WTC11 (cell line): ENCODE results near the gene VEPH1. TPM values are rescaled to one million over a fixed set of nuclear protein-coding genes. Genes with fewer than 3 reads are reported as not detected.

Experiments
- ATAC-seq: fragments of 200-7000 bp; cut with Tn5 transposase; 2 replicates; pipeline ENCODE4 v1.10.0; 2021; ENCODE audit warnings: mild to moderate bottlenecking, moderate library complexity
- CTCF ChIA-PET: fragments of 300-600 bp; sonication (Branson Sonifier 250); formaldehyde crosslinking; loops from one replicate; lab custom pipeline; 2021; ENCODE audit warnings: antibody characterized with exemption; lab: Charles Lee
- POLR2A ChIA-PET: fragments of 350-600 bp; sonication (Branson Sonifier 250); formaldehyde crosslinking; loops from one replicate; lab custom pipeline; 2021; ENCODE audit warnings: antibody characterized with exemption; lab: Charles Lee
- DNase-seq: peaks from one replicate; pipeline ENCODE4 v3.0.0; 2021; ENCODE audit warnings: low spot score
- H3K27ac Mint-ChIP-seq: 2 replicates; pipeline ENCODE4 v1.8.0; 2021; ENCODE audit warnings: mixed read lengths
- H3K27me3 Mint-ChIP-seq: 2 replicates; pipeline ENCODE4 v1.8.0; 2021; ENCODE audit warnings: low read depth, mild to moderate bottlenecking, moderate library complexity, mixed read lengths
- H3K36me3 Mint-ChIP-seq: 2 replicates; pipeline ENCODE4 v1.8.0; 2021; ENCODE audit warnings: mixed read lengths
- H3K4me1 Mint-ChIP-seq: 2 replicates; pipeline ENCODE4 v1.8.0; 2022; ENCODE audit warnings: mixed read lengths
- H3K4me3 Mint-ChIP-seq: 2 replicates; pipeline ENCODE4 v1.8.0; 2021; ENCODE audit warnings: mild to moderate bottlenecking, moderate library complexity, mixed read lengths
- H3K9me3 Mint-ChIP-seq: 2 replicates; pipeline ENCODE4 v1.8.0; 2021; ENCODE audit warnings: mixed read lengths
- ETV6 ChIP-seq: sonication (generic); formaldehyde crosslinking; IDR thresholded peaks from 2 replicates; pipeline ENCODE4 v1.8.1; 2022; ENCODE audit warnings: mild to moderate bottlenecking, missing genetic modification reagents
- FOXJ3 ChIP-seq: sonication (generic); formaldehyde crosslinking; IDR thresholded peaks from 2 replicates; pipeline ENCODE4 v1.9.0; 2021; ENCODE audit warnings: missing genetic modification reagents, mild to moderate bottlenecking, borderline replicate concordance
- GTF2I ChIP-seq: fragments of 250-450 bp; sonication (Bioruptor Pico); conservative IDR thresholded peaks from 2 replicates; pipeline ENCODE4 v1.4.0; 2021; ENCODE audit warnings: mild to moderate bottlenecking
- HMGA2 ChIP-seq: fragments of 250-450 bp; sonication (Bioruptor Pico); IDR thresholded peaks from 2 replicates; pipeline ENCODE4 v1.4.0; 2021; ENCODE audit warnings: mild to moderate bottlenecking, moderate library complexity
- JUN ChIP-seq: sonication (generic); formaldehyde crosslinking; IDR thresholded peaks from 2 replicates; pipeline ENCODE4 v1.8.0; 2023; ENCODE audit warnings: mild to moderate bottlenecking, missing genetic modification reagents
- NR2C2 ChIP-seq: sonication (generic); formaldehyde crosslinking; IDR thresholded peaks from 2 replicates; pipeline ENCODE4 v1.8.0; 2022; ENCODE audit warnings: mild to moderate bottlenecking, missing genetic modification reagents
- RELA ChIP-seq: sonication (generic); formaldehyde crosslinking; IDR thresholded peaks from 2 replicates; pipeline ENCODE4 v1.8.1; 2022; ENCODE audit warnings: missing genetic modification reagents, mild to moderate bottlenecking, borderline replicate concordance
- SMAD3 ChIP-seq: sonication (generic); formaldehyde crosslinking; IDR thresholded peaks from 2 replicates; pipeline ENCODE4 v1.8.0; 2022; ENCODE audit warnings: missing genetic modification reagents, mild to moderate bottlenecking, borderline replicate concordance
- TEAD4 ChIP-seq: sonication (generic); formaldehyde crosslinking; IDR thresholded peaks from 2 replicates; pipeline ENCODE4 v1.8.0; 2022; ENCODE audit warnings: mild to moderate bottlenecking, missing genetic modification reagents
- ZNF138 ChIP-seq: sonication (generic); formaldehyde crosslinking; conservative IDR thresholded peaks from 2 replicates; pipeline ENCODE4 v1.8.1; 2022; ENCODE audit warnings: mild to moderate bottlenecking, moderate library complexity, missing genetic modification reagents
- ZNF219 ChIP-seq: sonication (generic); formaldehyde crosslinking; IDR thresholded peaks from 2 replicates; pipeline ENCODE4 v1.8.0; 2023; ENCODE audit warnings: missing genetic modification reagents, mild to moderate bottlenecking, borderline replicate concordance
- ZNF396 ChIP-seq: fragments of 250-450 bp; sonication (Bioruptor Pico); IDR thresholded peaks from 2 replicates; pipeline ENCODE4 v1.8.0; 2021; ENCODE audit warnings: mild to moderate bottlenecking, moderate library complexity, borderline replicate concordance
- total RNA-seq: library from RNA; stranded (reverse); gene quantifications from 3 replicates; pipeline ENCODE4 v1.2.3, GENCODE V29; 2021
- TF ChIP-seq, protein P1 (sequence below): sonication (generic); formaldehyde crosslinking; IDR thresholded peaks from 2 replicates; pipeline ENCODE4 v1.8.1; 2022; ENCODE audit warnings: missing genetic modification reagents, borderline replicate concordance
- TF ChIP-seq, protein P2 (sequence below): sonication (generic); formaldehyde crosslinking; IDR thresholded peaks from 2 replicates; pipeline ENCODE4 v1.8.0; 2023; ENCODE audit warnings: mild to moderate bottlenecking, missing genetic modification reagents
- TF ChIP-seq, protein P3 (sequence below): fragments of 250-450 bp; sonication (Bioruptor Pico); IDR thresholded peaks from 2 replicates; pipeline ENCODE4 v1.9.0; 2021; ENCODE audit warnings: mild to moderate bottlenecking
- TF ChIP-seq, protein P4 (sequence below): sonication (generic); formaldehyde crosslinking; IDR thresholded peaks from 2 replicates; pipeline ENCODE4 v1.8.0; 2022; ENCODE audit warnings: mild to moderate bottlenecking, missing genetic modification reagents
- TF ChIP-seq, protein P5 (sequence below): sonication (generic); formaldehyde crosslinking; IDR thresholded peaks from 2 replicates; pipeline ENCODE4 v1.8.1; 2022; ENCODE audit warnings: low read depth, missing genetic modification reagents, borderline replicate concordance

Gene VEPH1
- total RNA-seq, 1 experiment from 2014 or later, result 10.8 TPM

DNA sequence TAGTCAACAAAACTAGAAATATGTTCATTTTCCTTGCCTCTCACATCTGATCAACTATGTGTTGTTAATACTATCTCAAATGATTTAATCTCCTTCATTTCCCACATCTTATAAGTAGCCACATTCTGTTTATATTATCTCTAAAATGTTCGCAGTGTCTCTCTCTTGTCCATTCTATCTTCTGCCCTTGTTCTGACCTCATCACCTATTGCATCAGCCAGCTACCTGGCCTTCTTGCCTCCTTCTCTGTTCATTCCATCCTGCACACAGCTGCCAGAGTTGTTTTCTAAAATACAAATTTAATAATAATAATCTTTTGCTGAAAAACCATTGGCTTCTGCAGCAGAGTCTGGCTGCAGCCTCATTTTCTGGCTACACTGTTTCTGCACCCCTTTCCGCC is 267.9 kb downstream of the VEPH1 start:
- no peaks in the 10 kb centered on the region for H3K9me3 Mint-ChIP-seq
- CTCF ChIA-PET, result interaction anchor here (1.4 kb wide), 1 partner anchor 75 kb away, joined by 3 read pairs; no protein-coding TSS in a partner anchor
- H3K4me1 Mint-ChIP-seq, result no peaks in the 10 kb centered on the region
- no peaks in the 10 kb centered on the region for H3K36me3 Mint-ChIP-seq
- no peak for ATAC-seq
- no peak overlapping the region; the same call in 1 of the 2 replicates for H3K27ac Mint-ChIP-seq
- TF ChIP-seq ZNF219 (no peak), RELA (no peak), JUN (CRISPR knock-in tag) (no peak), GTF2I (CRISPR knock-in tag) (no peak), ZNF138 (CRISPR knock-in tag) (no peak), SMAD3 (CRISPR knock-in tag) (no peak), ZNF396 (CRISPR knock-in tag) (no peak)
- TF ChIP-seq, protein P1, sequence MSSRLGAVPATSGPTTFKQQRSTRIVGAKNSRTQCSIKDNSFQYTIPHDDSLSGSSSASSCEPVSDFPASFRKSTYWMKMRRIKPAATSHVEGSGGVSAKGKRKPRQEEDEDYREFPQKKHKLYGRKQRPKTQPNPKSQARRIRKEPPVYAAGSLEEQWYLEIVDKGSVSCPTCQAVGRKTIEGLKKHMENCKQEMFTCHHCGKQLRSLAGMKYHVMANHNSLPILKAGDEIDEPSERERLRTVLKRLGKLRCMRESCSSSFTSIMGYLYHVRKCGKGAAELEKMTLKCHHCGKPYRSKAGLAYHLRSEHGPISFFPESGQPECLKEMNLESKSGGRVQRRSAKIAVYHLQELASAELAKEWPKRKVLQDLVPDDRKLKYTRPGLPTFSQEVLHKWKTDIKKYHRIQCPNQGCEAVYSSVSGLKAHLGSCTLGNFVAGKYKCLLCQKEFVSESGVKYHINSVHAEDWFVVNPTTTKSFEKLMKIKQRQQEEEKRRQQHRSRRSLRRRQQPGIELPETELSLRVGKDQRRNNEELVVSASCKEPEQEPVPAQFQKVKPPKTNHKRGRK (CRISPR knock-in tag), result no peak
- TF ChIP-seq, protein P2, sequence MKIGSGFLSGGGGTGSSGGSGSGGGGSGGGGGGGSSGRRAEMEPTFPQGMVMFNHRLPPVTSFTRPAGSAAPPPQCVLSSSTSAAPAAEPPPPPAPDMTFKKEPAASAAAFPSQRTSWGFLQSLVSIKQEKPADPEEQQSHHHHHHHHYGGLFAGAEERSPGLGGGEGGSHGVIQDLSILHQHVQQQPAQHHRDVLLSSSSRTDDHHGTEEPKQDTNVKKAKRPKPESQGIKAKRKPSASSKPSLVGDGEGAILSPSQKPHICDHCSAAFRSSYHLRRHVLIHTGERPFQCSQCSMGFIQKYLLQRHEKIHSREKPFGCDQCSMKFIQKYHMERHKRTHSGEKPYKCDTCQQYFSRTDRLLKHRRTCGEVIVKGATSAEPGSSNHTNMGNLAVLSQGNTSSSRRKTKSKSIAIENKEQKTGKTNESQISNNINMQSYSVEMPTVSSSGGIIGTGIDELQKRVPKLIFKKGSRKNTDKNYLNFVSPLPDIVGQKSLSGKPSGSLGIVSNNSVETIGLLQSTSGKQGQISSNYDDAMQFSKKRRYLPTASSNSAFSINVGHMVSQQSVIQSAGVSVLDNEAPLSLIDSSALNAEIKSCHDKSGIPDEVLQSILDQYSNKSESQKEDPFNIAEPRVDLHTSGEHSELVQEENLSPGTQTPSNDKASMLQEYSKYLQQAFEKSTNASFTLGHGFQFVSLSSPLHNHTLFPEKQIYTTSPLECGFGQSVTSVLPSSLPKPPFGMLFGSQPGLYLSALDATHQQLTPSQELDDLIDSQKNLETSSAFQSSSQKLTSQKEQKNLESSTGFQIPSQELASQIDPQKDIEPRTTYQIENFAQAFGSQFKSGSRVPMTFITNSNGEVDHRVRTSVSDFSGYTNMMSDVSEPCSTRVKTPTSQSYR (CRISPR knock-in tag), result no peak
- POLR2A ChIA-PET, result no interaction called here
- H3K27me3 Mint-ChIP-seq, result no peaks in the 10 kb centered on the region
- H3K4me3 Mint-ChIP-seq, result no peak overlapping the region
- DNase-seq, result no peak

DNA sequence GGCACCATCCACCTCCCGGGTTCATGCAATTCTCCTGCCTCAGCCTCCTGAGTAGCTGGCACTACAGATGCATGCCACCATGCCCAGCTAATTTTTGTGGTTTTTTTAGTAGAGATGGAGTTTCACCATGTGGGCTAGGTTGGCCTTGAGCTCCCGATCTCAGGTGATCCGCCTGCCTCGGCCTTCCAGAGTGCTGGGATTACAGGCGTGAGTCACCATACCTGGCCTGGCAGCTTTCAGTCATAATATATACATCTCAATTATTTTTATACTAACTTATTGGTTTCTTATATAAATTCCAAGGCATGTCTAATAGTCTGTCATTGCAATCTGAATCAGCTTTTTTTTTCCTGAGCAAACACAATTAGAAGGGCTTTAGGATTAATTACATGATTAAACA is 269.3 kb downstream of the VEPH1 start:
- DNase-seq (no peak), ATAC-seq (no peak)
- no peak overlapping the region for H3K4me3 Mint-ChIP-seq
- H3K36me3 Mint-ChIP-seq, result no peaks in the 10 kb centered on the region
- no peaks in the 10 kb centered on the region for H3K27me3 Mint-ChIP-seq
- H3K27ac Mint-ChIP-seq, result no peak overlapping the region
- POLR2A ChIA-PET, result no interaction called here
- H3K9me3 Mint-ChIP-seq, result no peaks in the 10 kb centered on the region
- CTCF ChIA-PET, result interaction anchor here (0.6 to 1.6 kb wide), 5 partner anchors 30 to 154 kb away, joined by 5 to 6 read pairs (median 5); no protein-coding TSS in a partner anchor
- H3K4me1 Mint-ChIP-seq, result no peaks in the 10 kb centered on the region
- TF ChIP-seq ETV6, result no peak
- TF ChIP-seq, all 79 proteins: peak for 0

DNA sequence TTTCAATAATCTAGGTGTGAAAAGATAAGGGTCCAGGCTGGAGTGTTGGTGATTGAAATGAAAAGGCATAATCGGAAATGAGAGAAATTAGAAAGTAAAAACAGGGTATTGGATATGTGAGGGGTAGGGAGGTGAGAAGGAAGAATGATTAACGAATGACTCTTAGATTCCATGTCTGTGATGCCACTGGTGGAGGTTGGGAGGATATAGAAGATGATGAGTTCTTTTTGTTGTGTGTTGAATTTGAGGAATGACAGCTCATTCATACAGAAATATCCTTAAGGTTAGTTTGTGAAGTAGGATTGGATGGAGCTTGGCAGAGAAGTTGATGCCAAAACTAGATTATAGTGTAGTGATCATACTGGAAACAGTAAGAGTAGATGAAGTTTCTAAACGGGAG is 271.1 kb downstream of the VEPH1 start:
- H3K27ac Mint-ChIP-seq, result no peak overlapping the region
- no peaks in the 10 kb centered on the region for H3K36me3 Mint-ChIP-seq
- ChIA-PET CTCF (interaction anchor here (1.4 kb wide), 1 partner anchor 8 kb away, joined by 3 read pairs; no protein-coding TSS in a partner anchor), POLR2A (no interaction called here)
- H3K4me1 Mint-ChIP-seq, result no peaks in the 10 kb centered on the region
- no peaks in the 10 kb centered on the region for H3K9me3 Mint-ChIP-seq
- H3K27me3 Mint-ChIP-seq, result no peaks in the 10 kb centered on the region
- TF ChIP-seq TEAD4 (CRISPR knock-in tag) (no peak), HMGA2 (CRISPR knock-in tag) (no peak), NR2C2 (CRISPR knock-in tag) (no peak), FOXJ3 (no peak)
- TF ChIP-seq, protein P3, sequence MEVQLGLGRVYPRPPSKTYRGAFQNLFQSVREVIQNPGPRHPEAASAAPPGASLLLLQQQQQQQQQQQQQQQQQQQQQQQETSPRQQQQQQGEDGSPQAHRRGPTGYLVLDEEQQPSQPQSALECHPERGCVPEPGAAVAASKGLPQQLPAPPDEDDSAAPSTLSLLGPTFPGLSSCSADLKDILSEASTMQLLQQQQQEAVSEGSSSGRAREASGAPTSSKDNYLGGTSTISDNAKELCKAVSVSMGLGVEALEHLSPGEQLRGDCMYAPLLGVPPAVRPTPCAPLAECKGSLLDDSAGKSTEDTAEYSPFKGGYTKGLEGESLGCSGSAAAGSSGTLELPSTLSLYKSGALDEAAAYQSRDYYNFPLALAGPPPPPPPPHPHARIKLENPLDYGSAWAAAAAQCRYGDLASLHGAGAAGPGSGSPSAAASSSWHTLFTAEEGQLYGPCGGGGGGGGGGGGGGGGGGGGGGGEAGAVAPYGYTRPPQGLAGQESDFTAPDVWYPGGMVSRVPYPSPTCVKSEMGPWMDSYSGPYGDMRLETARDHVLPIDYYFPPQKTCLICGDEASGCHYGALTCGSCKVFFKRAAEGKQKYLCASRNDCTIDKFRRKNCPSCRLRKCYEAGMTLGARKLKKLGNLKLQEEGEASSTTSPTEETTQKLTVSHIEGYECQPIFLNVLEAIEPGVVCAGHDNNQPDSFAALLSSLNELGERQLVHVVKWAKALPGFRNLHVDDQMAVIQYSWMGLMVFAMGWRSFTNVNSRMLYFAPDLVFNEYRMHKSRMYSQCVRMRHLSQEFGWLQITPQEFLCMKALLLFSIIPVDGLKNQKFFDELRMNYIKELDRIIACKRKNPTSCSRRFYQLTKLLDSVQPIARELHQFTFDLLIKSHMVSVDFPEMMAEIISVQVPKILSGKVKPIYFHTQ (CRISPR knock-in tag), result no peak
- TF ChIP-seq, protein P4, sequence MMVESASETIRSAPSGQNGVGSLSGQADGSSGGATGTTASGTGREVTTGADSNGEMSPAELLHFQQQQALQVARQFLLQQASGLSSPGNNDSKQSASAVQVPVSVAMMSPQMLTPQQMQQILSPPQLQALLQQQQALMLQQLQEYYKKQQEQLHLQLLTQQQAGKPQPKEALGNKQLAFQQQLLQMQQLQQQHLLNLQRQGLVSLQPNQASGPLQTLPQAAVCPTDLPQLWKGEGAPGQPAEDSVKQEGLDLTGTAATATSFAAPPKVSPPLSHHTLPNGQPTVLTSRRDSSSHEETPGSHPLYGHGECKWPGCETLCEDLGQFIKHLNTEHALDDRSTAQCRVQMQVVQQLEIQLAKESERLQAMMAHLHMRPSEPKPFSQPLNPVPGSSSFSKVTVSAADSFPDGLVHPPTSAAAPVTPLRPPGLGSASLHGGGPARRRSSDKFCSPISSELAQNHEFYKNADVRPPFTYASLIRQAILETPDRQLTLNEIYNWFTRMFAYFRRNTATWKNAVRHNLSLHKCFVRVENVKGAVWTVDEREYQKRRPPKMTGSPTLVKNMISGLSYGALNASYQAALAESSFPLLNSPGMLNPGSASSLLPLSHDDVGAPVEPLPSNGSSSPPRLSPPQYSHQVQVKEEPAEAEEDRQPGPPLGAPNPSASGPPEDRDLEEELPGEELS (CRISPR knock-in tag), result no peak
- TF ChIP-seq, protein P5, sequence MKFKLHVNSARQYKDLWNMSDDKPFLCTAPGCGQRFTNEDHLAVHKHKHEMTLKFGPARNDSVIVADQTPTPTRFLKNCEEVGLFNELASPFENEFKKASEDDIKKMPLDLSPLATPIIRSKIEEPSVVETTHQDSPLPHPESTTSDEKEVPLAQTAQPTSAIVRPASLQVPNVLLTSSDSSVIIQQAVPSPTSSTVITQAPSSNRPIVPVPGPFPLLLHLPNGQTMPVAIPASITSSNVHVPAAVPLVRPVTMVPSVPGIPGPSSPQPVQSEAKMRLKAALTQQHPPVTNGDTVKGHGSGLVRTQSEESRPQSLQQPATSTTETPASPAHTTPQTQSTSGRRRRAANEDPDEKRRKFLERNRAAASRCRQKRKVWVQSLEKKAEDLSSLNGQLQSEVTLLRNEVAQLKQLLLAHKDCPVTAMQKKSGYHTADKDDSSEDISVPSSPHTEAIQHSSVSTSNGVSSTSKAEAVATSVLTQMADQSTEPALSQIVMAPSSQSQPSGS (CRISPR knock-in tag), result no peak
- no peak overlapping the region for H3K4me3 Mint-ChIP-seq
- ATAC-seq (no peak), DNase-seq (no peak)
